ENCODE data around the gene NSMCE4A.
"Not testable (repeated sequence)": the region's sequence is repeated elsewhere in the genome, so short reads cannot be mapped to it uniquely, and the experiment has no call there.

Gene NSMCE4A, protein sequence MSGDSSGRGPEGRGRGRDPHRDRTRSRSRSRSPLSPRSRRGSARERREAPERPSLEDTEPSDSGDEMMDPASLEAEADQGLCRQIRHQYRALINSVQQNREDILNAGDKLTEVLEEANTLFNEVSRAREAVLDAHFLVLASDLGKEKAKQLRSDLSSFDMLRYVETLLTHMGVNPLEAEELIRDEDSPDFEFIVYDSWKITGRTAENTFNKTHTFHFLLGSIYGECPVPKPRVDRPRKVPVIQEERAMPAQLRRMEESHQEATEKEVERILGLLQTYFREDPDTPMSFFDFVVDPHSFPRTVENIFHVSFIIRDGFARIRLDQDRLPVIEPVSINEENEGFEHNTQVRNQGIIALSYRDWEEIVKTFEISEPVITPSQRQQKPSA

DNA sequence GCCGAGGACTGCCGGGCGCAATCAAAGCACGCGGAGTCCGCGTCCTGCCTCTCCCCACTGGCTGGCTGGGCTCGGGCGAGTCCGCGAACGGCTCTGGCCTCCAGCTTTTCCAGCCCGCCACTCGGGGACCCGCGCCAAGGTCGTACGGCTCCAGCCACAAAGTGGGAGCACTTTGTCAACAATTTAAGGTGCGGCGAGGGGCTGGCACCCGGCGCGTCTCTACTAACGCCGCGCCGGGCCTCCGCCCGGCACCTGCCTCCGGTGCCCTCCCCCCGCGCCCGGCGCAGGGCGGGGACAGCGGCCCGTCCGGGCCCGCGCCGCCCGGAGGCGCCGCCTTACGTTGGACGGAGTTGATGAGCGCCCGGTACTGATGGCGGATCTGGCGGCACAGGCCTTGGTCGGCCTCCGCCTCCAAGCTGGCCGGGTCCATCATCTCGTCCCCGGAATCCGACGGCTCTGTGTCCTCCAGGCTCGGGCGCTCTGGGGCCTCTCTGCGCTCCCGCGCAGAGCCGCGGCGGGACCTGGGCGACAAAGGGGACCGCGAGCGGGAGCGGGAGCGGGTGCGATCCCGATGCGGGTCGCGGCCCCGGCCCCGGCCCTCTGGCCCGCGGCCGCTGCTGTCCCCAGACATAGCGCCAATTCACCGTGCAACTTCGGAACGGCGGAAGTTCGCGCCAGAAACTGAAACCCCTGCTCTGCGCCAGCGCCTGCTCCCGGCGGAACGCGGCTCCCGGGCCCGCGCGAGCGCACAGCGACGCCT, at the start of gene NSMCE4A:
TSS of gene NSMCE4A (minus strand) at position 683 of the 760 bp plus-strand sequence. CDS start at position 631, 52 bp downstream.
- no peak for DNase-seq (ENCODE audit: low read depth, low spot score)

DNA sequence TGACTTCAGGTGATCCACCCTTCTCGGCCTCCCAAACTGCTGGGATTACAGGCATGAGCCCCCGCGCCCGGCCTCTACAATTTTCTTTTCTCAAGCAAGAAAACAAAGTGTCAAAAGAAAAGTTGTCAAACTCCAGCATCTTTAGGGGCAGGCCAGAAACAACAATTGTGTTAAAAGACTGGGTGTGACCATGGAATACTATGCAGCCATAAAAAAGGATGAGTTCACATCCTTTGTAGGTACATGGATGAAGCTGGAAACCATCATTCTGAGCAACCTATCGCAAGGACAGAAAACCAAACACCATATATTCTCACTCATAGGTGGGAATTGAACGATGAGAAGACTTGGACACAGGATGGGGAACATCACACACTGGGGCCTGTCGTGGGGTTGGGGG, 48.2 kb upstream of the NSMCE4A start:
- not testable (repeated sequence) for DNase-seq (ENCODE audit: low read depth, low spot score)

DNA sequence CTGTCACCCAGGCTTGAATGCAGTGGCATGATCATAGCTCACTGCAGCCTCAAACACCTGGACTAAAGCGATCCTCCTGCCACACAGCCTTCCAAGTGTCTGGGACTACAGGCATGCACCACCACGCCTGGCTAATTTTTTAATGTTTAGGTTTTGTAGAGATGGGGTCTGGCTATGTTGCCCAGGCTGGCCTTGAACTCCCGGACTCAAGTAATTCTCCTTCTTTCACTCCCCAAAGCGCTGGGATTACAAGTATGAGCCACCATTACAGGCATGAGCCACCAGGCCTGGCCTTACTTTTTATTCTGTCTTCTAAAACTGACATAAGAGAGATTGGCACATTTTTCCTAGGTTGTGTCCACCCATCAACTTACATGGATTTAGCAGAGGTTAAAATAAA, 47.3 kb upstream of the NSMCE4A start:
- no peak for DNase-seq (ENCODE audit: low read depth, low spot score)

DNA sequence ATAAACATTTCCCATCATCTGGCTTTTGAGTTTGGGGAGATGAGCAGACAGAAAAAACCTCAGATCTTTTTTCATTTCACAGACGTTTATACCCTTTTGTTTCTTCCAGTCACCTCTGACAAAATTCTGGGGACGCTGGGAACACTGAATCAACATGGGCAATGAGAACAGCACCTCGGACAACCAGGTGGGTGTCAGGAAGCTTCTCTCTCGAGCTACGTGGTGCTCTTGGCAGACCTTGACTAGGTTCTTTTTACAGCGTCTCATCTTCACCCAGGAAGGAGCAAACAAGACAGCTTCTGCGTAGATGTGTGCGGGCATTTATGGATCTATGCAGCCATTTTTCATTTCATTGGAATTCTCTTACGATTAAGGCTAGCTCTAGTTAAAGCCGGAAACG, 46.8 kb upstream of the NSMCE4A start:
- DNase-seq (ENCODE audit: low read depth, low spot score): no peak

DNA sequence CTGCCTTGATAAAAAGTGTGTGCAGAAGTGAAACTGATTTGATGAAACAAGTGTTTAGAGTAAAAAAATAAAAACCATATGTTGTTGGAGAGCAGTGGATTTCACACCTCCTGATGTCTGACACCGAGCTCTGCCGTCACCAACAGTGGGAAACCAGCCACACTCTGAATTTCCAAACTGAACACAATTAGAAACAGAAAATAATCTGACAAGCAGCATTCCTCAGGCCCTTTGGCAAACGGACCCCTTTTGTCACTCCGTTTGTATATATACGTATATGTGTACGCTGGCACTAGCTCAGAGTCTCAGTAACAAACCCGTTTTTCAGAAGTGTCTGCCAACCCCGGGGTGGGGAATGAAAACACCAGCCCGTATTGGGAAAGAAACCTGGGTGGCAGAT, 46.4 kb upstream of the NSMCE4A start:
- no peak for DNase-seq (ENCODE audit: low read depth, low spot score)

DNA sequence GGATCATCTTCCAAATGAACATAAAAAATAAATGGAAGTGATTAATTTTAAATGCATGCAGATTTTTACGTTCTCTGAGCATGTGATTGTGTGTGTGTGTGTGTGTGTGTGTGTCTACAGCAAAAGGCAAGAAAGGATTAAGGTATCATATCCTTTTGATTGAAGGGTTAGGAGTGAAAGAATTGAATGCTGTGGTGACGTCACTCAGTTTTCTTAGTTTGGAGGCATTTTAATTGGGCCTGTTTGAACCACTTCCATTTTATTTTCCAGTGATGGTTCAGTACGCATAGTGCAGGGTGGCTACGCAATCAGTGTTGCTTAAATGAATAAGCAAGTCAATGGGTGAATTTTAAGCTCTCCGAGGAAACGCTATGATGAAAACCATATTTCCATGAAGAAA, 45.2 kb upstream of the NSMCE4A start:
- DNase-seq (ENCODE audit: low read depth, low spot score): no peak

DNA sequence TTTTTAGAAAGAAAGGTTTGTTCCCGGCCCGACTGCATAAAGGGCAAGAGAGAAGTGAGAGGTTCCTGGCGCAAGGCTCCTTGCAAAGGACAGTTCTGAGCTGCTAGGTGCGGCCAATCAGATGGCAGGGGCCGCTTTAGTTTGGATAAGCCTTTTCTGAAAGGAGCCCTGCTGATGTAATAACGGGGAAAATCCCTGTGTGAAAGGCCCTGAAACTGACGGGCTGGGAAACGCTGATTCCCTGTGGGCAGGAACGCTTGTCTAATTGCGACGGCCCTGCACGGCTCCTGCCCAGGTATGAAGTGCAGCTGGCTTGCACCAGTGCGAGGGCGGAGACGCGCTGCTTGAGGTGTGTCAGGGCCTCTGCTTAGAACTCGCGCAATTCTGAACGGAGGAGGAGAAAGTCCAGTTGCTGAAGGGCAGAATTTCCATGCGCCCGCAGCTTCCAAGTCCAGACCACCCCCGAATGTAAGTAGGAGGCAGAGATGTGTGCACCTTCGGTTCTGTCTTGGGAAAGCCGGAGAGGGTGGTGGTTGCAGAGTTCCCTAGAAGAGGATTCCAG, 44.5 kb upstream of the NSMCE4A start:
- DNase-seq (ENCODE audit: low read depth, low spot score): no peak

DNA sequence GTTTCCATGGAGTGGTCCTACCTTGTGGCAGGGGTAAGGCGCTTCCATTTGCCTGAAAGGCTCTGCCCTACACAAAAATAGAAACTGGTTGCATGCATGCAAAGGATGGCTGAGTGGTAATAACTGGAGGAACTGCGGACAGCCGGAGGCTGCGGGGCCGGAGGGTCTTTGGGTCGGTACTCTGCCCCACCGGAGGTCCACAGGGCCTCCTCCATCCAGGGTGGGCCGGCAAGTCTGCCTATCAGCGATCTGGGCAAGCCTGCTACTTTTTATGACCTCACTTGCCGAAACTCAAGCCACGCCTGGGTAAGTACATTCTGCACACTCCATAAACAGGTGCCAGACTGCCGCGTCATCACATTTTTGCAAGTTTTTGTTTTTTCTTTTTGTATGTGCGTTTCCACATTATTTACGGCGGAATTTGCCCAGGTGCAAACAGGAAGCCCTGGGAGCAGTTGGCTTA, 44.0 kb upstream of the NSMCE4A start:
- no peak for DNase-seq (ENCODE audit: low read depth, low spot score)

DNA sequence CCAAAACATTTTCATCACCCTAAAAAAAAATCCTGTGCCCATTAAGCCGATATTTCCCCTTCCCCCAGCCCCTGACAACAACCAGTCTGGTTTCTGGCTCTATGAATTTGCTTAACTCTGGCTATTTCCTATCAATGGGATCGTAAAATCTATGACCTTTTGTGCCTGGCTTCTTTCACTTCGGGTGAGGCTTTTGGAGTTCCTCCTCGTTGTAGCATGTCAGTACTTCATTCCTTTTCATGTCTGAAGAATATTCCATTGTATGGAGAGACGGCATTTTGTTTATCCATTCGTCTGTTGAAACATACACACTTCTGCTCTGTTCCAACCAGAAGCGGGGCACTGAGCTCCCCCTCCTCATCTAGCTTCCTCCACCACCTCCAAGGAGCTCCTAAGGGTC, 43.5 kb upstream of the NSMCE4A start:
- no peak for DNase-seq (ENCODE audit: low read depth, low spot score)

DNA sequence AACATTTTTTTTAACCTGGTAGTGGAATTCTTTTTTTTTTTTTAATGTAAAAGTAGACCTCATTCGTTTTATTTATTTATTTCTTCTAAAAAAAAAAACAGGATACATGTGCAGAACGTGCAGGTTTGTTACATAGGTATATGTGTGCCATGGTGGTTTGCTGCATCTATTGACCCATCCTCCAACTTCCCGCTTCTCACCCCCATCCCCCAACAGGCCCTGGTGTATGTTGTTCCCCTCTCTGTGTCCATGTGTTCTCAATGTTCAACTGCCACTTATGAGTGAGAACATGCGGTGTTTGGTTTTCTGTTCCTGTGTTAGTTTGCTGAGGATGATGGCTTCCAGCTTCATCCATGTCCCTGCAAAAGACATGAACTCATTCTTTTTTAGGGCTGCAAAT, 42.9 kb upstream of the NSMCE4A start:
- DNase-seq (ENCODE audit: low read depth, low spot score): not testable (repeated sequence)

DNA sequence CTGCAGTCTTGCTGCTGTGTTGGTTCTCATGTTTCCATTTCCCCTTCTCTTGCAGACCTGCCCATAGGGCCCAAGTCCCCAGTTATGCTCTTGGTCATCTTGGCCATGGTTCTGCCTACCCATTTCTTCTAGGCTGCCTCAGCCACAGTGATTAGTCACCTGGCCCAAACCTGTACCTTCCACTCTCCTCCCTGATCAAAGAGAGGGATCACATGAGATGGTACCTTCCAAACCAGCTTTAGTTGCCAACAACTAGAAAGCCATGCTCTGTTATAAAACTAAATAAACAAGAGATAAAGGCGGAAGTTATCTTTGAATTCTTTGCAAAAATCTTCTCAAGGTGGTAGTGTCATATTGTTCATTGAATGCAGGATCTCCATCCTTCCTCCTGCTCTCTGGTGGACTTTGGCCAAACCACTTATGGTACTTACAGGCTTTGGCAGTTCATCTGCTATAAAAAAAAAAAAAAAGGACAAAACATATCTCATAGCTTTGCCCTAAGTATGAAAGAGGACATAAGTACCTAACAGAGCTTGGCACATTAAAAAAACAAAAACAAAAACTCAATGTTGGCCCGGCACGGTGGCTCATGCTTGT, 39.7 kb upstream of the NSMCE4A start:
- no peak for DNase-seq (ENCODE audit: low read depth, low spot score)

DNA sequence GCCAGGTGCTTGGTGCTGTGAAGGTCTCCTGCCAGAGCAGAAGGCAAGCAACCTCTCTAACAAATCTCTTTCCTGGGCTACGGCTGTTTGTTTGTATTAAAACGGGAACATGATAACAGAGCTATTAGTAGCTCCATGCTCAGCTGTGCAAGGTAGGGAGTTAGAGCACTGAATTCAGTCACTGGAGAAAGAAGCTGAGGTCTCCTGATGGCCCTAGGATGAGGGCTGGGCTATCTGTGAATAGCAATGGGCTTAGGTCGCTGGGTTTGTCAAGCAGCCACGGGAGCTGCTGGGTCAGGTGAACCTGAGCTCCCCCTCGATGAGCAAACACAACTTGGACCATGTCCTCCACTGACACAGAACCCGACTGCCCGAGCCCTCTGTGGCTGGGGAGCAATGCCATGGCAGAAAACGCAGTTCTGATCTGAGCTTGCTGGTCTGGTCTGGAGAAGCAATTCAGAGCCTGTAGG, 38.3 kb upstream of the NSMCE4A start:
- no peak for DNase-seq (ENCODE audit: low read depth, low spot score)

DNA sequence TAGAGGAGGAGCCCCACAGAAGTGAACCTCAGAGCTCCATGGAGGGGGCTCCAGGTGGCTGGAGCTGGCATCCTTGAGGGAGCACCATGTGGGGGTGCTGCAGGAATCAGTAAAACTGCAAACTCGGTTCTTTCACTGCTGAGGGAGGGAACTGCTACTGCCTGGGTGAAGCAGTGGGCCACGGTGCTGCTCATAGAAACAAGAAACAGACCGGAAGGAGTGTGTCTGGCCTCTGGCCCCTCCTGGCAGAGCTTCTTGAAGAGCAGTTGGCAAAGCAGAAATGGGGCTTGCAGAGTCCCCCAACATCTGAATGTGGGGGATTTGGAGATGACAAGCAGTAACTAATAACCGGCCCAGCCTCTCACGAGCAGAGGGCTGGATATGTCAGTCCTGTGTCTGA, 37.7 kb upstream of the NSMCE4A start:
- DNase-seq (ENCODE audit: low read depth, low spot score): no peak

DNA sequence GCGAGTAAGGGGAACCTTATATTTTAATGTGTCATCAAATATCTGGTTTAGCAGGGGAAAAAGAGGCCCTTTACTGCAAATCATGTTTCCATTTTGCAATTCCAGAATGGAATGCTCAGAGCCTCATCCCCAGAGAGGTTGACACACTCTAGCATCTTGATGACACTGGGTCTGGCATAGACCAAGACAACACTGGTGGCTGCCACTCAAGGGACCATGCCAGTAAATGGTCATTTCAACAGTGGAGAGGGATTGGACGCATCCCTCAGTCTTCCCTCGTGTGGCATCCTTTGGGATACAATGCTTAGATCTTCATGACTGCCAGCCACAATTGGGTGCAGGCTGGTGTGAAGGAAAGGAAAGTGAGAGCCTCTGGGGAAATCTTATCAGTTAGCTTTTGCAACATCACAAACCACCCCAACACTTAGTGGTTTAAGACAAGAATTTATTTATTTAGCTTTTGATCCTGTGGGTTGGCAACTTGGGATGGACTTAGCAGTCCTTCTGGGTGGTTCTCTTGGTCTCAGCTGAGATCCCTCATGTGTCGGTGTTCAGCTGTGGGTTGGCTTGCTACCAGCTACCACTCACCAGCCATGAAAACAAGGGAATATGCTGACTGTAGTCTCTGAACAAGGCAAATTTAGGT, 35.5 kb upstream of the NSMCE4A start:
- no peak for DNase-seq (ENCODE audit: low read depth, low spot score)

DNA sequence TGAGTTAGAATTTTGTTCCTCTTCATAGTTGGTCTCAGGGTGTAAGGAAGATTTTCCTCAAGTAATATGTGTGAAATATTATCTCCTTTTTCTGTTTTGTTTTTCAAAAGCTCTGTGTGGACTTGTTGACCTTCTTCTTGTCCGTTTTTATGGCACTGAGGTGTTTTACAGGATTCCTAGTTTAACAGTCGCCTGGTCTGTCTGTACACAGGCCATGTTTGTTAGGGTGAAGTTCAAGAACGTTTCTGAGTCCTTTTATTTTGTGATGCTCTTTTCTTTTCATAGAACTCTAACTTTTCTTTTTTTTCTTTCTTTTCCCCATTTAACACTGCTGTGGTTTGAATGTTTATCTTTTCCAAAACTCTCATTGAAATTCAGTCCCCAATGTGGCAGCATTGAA, 32.4 kb upstream of the NSMCE4A start:
- DNase-seq (ENCODE audit: low read depth, low spot score): no peak

DNA sequence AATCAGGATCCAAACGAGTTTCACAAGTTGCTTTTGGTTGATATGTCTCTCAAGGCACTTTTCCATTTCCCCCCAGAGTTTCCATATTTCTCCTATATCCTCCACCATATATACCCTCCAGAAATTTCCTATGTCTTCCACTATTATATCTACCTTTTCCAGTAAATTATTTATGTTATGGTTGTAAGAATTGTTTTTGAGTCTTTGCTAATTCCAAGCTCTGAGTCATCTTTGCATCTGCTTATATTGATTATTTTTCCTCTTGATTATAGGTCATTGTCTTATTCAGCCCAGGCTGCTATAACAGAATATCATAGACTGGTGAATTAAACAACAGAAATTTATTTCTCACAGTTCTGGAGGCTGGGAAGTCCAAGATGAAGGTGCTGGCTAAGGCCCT, 26.7 kb upstream of the NSMCE4A start:
- no peak for DNase-seq (ENCODE audit: low read depth, low spot score)

DNA sequence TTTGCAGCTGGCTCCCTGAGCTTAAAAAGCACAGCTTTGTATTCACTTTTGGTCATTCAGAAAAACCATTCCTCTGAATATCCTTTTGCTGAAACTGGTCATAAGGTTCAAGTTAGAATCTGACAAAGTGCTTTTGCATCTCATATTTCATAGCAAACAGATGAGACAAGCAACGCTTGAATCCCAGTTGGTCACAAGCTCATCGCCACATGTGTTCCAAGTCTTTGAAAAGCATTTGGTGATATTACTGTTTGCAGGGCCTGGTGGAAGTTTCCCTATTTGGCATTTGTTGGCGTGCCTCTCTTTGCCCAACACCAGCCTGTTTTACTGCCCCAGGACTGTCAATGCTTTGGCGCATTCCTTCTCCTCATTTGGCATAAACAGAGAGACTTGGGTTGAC, 24.3 kb upstream of the NSMCE4A start:
- DNase-seq (ENCODE audit: low read depth, low spot score): no peak

DNA sequence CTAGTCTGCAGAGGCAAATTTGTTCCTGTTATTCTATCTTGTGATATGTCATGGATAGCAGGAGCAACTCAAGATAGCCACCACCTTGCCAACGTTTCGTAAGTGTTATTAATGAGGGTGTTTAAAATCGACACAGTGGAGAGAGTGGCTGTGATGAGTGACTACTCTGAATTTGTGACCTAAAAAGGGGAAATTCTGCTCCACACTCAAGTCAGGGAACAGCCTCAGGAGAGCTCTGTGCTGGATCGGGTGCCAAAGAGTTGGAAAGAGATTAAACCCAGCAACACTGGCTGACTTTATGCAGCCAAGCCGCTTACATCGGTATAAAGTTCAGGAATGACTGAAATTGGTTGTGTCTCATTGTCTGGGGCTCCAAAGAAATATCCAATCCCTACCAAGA, 23.4 kb upstream of the NSMCE4A start:
- no peak for DNase-seq (ENCODE audit: low read depth, low spot score)

DNA sequence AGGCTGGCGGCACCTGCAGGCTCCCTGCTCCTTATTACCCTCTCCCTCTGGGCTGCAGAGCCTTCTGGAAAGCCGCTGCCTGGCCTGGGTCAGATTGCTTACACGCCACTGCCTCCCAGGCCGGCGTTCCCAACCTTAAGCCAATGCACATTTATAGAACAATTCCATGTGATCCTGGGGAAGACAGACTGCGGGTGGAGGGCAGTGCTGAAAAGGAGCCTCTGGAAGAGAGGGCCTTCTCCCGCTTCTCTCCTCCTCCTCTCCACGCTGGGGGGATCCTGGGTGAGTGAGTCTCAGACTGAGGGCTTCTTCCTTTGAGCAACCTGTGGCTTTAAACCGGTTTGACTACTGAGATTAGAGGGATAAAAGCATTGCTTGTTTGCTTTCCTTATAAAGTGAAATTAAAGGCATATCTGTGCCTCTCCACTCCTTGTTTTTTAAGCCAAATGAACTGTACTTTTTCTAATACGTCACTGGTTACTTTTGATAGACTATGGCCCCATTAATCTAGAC, 19.5 kb upstream of the NSMCE4A start:
- no peak for DNase-seq (ENCODE audit: low read depth, low spot score)

DNA sequence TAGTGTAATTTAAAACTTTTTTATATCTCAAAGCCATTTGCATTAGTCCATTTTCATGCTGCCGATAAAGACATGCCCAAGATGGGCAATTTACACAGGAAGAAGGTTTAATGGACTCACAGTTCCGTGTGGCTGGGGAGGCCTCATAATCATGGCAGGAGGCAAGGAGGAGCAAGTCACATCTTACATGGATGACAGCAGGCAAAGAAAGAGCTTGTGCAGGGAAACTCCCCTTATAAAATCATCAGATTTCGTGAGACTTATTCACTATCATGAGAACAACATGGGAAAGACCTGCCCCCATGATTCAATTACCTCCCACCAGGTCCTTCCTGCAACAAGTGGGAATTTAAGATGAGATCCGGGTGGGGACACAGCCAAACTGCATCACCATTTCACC, 16.7 kb upstream of the NSMCE4A start:
- not testable (repeated sequence) for DNase-seq (ENCODE audit: low read depth, low spot score)

DNA sequence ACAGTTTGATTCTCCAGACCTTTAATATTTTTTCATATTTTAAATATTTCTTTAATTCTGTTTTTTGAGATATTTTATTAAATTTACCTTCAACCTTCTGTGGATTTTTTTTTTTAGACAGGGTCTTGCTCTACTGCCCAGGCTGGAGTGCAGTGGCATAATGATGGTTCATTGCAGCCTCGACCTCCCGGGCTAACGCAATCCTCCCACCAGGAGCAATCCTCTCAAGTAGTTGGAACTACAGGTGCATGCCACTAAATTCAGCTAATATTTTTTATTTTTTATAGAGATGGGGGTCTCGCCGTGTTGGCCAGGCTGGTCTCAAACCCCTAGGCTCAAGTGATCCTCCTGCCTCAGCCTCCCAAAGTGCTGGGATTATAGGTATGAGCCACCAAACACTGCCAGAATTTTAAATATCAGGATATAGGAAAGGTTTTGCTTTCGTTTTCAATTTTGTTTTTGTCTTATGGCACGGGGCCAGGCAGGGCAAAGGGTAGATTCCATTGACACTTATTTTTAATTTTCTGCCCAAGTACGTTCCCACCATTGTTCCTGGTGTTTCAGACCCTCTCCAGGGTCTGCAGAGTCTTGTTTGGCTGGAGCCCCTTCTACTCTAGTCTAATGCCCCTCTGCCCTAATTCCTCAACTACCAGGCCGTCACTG, 15.1 kb upstream of the NSMCE4A start:
- no peak for DNase-seq (ENCODE audit: low read depth, low spot score)
